Breast epithelium (tissue), 3 donors: ENCODE results near the gene FERMT1.

Experiments used
- CTCF ChIP-seq, 3 donors: fragments of 450-650 bp; IDR thresholded peaks; one replicate each; pipeline ENCODE4 v1.5.1; 2016 to 2017; ENCODE audit warnings: antibody characterized with exemption in 3 of 3, mild to moderate bottlenecking in 3 of 3, moderate library complexity in 3 of 3
- POLR2A ChIP-seq: fragments of 450-650 bp; IDR thresholded peaks from one replicate; pipeline ENCODE4 v1.6.1; 2016; ENCODE audit warnings: antibody characterized with exemption, mild to moderate bottlenecking, moderate library complexity
- POLR2AphosphoS5 ChIP-seq, 3 donors: sonication (generic); formaldehyde crosslinking; IDR thresholded peaks; one replicate each; pipeline ENCODE4 v1.6.1; 2017; ENCODE audit warnings: antibody characterized with exemption in 3 of 3

GRCh38 chr20:6123649-6124014 lies 802 bp upstream of the FERMT1 start:
- no peak for TF ChIP-seq POLR2AphosphoS5 (IDR thresholded peaks at IDR 0.05)
- no peak for TF ChIP-seq CTCF (IDR thresholded peaks at IDR 0.05)
- TF ChIP-seq POLR2A = no peak
